SK-N-SH treated with all-trans-retinoic acid at 6 μM for 48 hours (cell line): ENCODE results near the gene UPK3A.

ENCODE experiments used
- ATAC-seq: fragments of 200-7000 bp; cut with Tn5 transposase; 3 replicates; pipeline ENCODE4 v1.9.1; 2020; ENCODE audit warnings: mild to moderate bottlenecking, moderate library complexity
- ARNTL ChIP-seq: fragments of 450-650 bp; formaldehyde crosslinking; IDR thresholded peaks from 2 replicates; pipeline ENCODE4 v1.5.0; 2020; ENCODE audit warnings: low read depth, mild to moderate bottlenecking, moderate library complexity, borderline replicate concordance
- BACH2 ChIP-seq: fragments of 250-450 bp; sonication (Bioruptor Pico); IDR thresholded peaks from 2 replicates; pipeline ENCODE4 v1.9.0; 2021; ENCODE audit warnings: mild to moderate bottlenecking, borderline replicate concordance
- CSDC2 ChIP-seq: fragments of 250-450 bp; sonication (Bioruptor Pico); IDR thresholded peaks from 2 replicates; pipeline ENCODE4 v1.5.0; 2020; ENCODE audit warnings: mild to moderate bottlenecking, moderate library complexity
- ESRRG ChIP-seq: fragments of 250-450 bp; sonication (Bioruptor Pico); IDR thresholded peaks from 2 replicates; pipeline ENCODE4 v1.6.1; 2021; ENCODE audit warnings: mild to moderate bottlenecking
- GLIS3 ChIP-seq: fragments of 250-450 bp; sonication (Bioruptor Pico); IDR thresholded peaks from 2 replicates; pipeline ENCODE4 v1.5.0; 2020; ENCODE audit warnings: mild to moderate bottlenecking, moderate library complexity
- OSR1 ChIP-seq: fragments of 250-450 bp; sonication (Bioruptor Pico); IDR thresholded peaks from 2 replicates; pipeline ENCODE4 v1.8.0; 2022; ENCODE audit warnings: moderate library complexity, mild to moderate bottlenecking, inconsistent platforms
- PATZ1 ChIP-seq: fragments of 250-450 bp; sonication (Bioruptor Pico); IDR thresholded peaks from 2 replicates; pipeline ENCODE4 v1.8.0; 2020; ENCODE audit warnings: mild to moderate bottlenecking, moderate library complexity, borderline replicate concordance
- POU6F1 ChIP-seq: fragments of 250-450 bp; sonication (Bioruptor Pico); IDR thresholded peaks from 2 replicates; pipeline ENCODE4 v1.8.0; 2021; ENCODE audit warnings: low read depth, mild to moderate bottlenecking, moderate library complexity, borderline replicate concordance
- PPARA ChIP-seq: fragments of 250-450 bp; sonication (Bioruptor Pico); IDR thresholded peaks from 2 replicates; pipeline ENCODE4 v1.5.0; 2020; ENCODE audit warnings: mild to moderate bottlenecking, borderline replicate concordance
- RARB ChIP-seq: fragments of 250-450 bp; sonication (Bioruptor Pico); IDR thresholded peaks from 2 replicates; pipeline ENCODE4 v1.8.0; 2021; ENCODE audit warnings: mild to moderate bottlenecking, moderate library complexity
- SNAI2 ChIP-seq: fragments of 250-450 bp; sonication (Bioruptor Pico); IDR thresholded peaks from 2 replicates; pipeline ENCODE4 v1.5.0; 2020; ENCODE audit warnings: mild to moderate bottlenecking, moderate library complexity
- TCF4 ChIP-seq: fragments of 250-450 bp; sonication (Bioruptor Pico); IDR thresholded peaks from 2 replicates; pipeline ENCODE4 v1.8.0; 2021; ENCODE audit warnings: mild to moderate bottlenecking, moderate library complexity, borderline replicate concordance
- TOX ChIP-seq: fragments of 250-450 bp; sonication (Bioruptor Pico); IDR thresholded peaks from 2 replicates; pipeline ENCODE4 v1.8.0; 2021; ENCODE audit warnings: mild to moderate bottlenecking, moderate library complexity, borderline replicate concordance
- ZC3H10 ChIP-seq: fragments of 250-450 bp; sonication (Bioruptor Pico); IDR thresholded peaks from 2 replicates; pipeline ENCODE4 v1.5.1; 2021; ENCODE audit warnings: mild to moderate bottlenecking, moderate library complexity
- ZFP3 ChIP-seq: fragments of 250-450 bp; sonication (Bioruptor Pico); IDR thresholded peaks from 2 replicates; pipeline ENCODE4 v1.5.0; 2020; ENCODE audit warnings: mild to moderate bottlenecking, moderate library complexity
- ZFP30 ChIP-seq: fragments of 450-650 bp; formaldehyde crosslinking; IDR thresholded peaks from 2 replicates; pipeline ENCODE4 v1.5.0; 2022; ENCODE audit warnings: mild to moderate bottlenecking, moderate library complexity
- ZNF565 ChIP-seq: fragments of 450-650 bp; formaldehyde crosslinking; conservative IDR thresholded peaks from 2 replicates; pipeline ENCODE4 v1.5.0; 2020; ENCODE audit warnings: low read depth, mild to moderate bottlenecking, moderate library complexity
- ZNF70 ChIP-seq: fragments of 450-650 bp; formaldehyde crosslinking; IDR thresholded peaks from 2 replicates; pipeline ENCODE4 v1.5.0; 2020; ENCODE audit warnings: mild to moderate bottlenecking, moderate library complexity
- ZNF8 ChIP-seq: fragments of 450-650 bp; formaldehyde crosslinking; IDR thresholded peaks from 2 replicates; pipeline ENCODE4 v1.5.0; 2020; ENCODE audit warnings: mild to moderate bottlenecking, moderate library complexity
- TF ChIP-seq, protein P1 (sequence below): fragments of 250-450 bp; sonication (Bioruptor Pico); IDR thresholded peaks from 2 replicates; pipeline ENCODE4 v1.5.0; 2020; ENCODE audit warnings: mild to moderate bottlenecking, moderate library complexity
- TF ChIP-seq, protein P2 (sequence below): fragments of 250-450 bp; sonication (Bioruptor Pico); IDR thresholded peaks from 2 replicates; pipeline ENCODE4 v1.5.1; 2021; ENCODE audit warnings: mild to moderate bottlenecking, moderate library complexity

The UPK3A gene

GRCh38 chr22:45303181-45303580, 18.4 kb downstream of the UPK3A start:
- TF ChIP-seq ZFP30 (no peak), ZNF565 (CRISPR knock-in tag) (no peak), TOX (CRISPR knock-in tag) (no peak), RARB (CRISPR knock-in tag) (no peak), PPARA (CRISPR knock-in tag) (no peak)
- TF ChIP-seq, all 23 proteins: peak for 0
- no peak for ATAC-seq

DNA sequence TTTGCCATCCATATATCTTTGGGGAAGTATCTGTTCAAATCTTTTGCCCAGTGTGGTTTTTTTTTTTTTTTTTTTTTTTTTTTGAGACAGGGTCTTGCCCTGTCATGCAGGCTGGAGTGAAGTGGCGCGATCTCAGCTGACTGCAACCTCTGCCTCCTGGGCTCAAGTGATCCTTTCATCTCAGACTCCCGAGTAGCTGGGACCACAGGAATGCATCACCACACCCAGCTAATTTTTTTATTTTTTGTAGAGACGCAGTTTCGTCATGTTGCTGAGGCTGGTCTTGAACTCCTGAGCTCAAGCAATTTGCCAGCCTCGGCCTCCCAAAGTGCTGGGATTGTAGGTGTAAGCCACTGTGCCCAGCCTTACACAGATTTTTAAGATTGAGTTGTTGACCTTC, 20.2 kb downstream of the UPK3A start:
- no peak for TF ChIP-seq ZFP30
- no peak for TF ChIP-seq ZFP3 (CRISPR knock-in tag)
- no peak for TF ChIP-seq TCF4 (CRISPR knock-in tag)
- TF ChIP-seq BACH2 (CRISPR knock-in tag) = no peak
- no peak for TF ChIP-seq POU6F1 (CRISPR knock-in tag)
- no peak for TF ChIP-seq RARB (CRISPR knock-in tag)
- TF ChIP-seq, protein P1, sequence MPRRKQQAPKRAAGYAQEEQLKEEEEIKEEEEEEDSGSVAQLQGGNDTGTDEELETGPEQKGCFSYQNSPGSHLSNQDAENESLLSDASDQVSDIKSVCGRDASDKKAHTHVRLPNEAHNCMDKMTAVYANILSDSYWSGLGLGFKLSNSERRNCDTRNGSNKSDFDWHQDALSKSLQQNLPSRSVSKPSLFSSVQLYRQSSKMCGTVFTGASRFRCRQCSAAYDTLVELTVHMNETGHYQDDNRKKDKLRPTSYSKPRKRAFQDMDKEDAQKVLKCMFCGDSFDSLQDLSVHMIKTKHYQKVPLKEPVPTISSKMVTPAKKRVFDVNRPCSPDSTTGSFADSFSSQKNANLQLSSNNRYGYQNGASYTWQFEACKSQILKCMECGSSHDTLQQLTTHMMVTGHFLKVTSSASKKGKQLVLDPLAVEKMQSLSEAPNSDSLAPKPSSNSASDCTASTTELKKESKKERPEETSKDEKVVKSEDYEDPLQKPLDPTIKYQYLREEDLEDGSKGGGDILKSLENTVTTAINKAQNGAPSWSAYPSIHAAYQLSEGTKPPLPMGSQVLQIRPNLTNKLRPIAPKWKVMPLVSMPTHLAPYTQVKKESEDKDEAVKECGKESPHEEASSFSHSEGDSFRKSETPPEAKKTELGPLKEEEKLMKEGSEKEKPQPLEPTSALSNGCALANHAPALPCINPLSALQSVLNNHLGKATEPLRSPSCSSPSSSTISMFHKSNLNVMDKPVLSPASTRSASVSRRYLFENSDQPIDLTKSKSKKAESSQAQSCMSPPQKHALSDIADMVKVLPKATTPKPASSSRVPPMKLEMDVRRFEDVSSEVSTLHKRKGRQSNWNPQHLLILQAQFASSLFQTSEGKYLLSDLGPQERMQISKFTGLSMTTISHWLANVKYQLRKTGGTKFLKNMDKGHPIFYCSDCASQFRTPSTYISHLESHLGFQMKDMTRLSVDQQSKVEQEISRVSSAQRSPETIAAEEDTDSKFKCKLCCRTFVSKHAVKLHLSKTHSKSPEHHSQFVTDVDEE = no peak
- no peak for TF ChIP-seq ARNTL (CRISPR knock-in tag)
- no peak for TF ChIP-seq ESRRG
- no peak for TF ChIP-seq CSDC2 (CRISPR knock-in tag)
- TF ChIP-seq TOX (CRISPR knock-in tag) = no peak
- TF ChIP-seq SNAI2 (CRISPR knock-in tag) = no peak
- TF ChIP-seq ZNF8 (CRISPR knock-in tag) = no peak
- TF ChIP-seq ZNF565 (CRISPR knock-in tag) = no peak
- no peak for TF ChIP-seq PPARA (CRISPR knock-in tag)
- TF ChIP-seq OSR1 (CRISPR knock-in tag) = no peak
- TF ChIP-seq, protein P2, sequence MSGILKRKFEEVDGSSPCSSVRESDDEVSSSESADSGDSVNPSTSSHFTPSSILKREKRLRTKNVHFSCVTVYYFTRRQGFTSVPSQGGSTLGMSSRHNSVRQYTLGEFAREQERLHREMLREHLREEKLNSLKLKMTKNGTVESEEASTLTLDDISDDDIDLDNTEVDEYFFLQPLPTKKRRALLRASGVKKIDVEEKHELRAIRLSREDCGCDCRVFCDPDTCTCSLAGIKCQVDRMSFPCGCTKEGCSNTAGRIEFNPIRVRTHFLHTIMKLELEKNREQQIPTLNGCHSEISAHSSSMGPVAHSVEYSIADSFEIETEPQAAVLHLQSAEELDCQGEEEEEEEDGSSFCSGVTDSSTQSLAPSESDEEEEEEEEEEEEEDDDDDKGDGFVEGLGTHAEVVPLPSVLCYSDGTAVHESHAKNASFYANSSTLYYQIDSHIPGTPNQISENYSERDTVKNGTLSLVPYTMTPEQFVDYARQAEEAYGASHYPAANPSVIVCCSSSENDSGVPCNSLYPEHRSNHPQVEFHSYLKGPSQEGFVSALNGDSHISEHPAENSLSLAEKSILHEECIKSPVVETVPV (CRISPR knock-in tag) = no peak
- TF ChIP-seq, all 23 proteins: peak for 0
- ATAC-seq = no peak

DNA sequence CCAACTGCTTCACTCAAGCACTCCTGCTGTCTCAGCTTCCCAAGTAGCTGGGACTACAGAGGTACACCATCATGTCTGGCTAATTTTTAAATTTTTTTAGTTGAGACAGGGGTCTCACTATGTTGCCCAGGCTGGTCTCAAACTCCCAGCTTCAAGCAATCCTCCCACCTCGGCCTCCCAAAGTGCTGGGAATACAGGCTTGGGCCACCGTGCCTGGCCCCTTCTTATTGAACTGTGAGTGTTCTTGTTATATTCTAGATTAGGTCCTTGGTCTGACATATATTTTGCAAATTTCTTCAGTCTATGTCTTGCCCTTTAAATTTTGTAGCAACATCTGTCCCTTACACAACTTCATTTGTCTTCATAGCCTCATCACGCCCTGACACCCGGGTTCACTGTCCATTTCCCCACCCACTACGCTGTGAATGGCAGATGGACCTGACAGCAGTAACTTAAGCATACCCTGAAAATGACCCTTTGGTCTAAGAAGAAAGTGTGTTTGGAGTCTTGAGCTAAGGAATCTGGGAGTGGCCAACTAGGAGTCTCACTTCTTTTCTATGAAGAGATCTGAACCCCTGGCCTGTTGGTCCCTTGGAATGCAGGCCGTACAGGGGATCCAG, 20.8 kb downstream of the UPK3A start:
- no peak for TF ChIP-seq TCF4 (CRISPR knock-in tag)
- no peak for TF ChIP-seq SNAI2 (CRISPR knock-in tag)
- no peak for TF ChIP-seq ZC3H10 (CRISPR knock-in tag)
- TF ChIP-seq ZNF8 (CRISPR knock-in tag) = no peak
- no peak for TF ChIP-seq GLIS3
- no peak for TF ChIP-seq ARNTL (CRISPR knock-in tag)
- no peak for TF ChIP-seq OSR1 (CRISPR knock-in tag)
- TF ChIP-seq RARB (CRISPR knock-in tag) = no peak
- TF ChIP-seq TOX (CRISPR knock-in tag) = no peak
- no peak for TF ChIP-seq PATZ1 (CRISPR knock-in tag)
- TF ChIP-seq CSDC2 (CRISPR knock-in tag) = no peak
- ATAC-seq = no peak

DNA sequence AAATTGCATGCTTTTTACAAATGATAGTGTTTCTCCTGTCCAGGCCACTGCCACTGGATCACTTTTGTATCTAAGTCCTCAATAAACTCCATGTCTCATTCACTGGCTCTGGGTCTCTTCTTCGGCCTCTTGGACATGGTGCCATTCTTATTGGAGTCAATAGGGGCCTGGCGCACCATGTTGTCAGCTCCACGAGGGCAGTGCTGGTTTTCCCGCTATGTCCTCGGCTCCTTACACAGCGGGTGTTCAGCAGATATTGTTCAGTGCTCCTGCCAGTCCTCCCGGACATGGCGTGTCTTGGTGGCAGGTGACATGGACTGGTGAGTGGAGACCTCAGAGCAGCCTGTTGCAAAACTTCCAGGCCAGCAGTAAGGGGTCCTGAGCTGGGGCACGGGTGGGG, 21.4 kb downstream of the UPK3A start:
- ATAC-seq = no peak
- TF ChIP-seq ZNF70 (CRISPR knock-in tag) (no peak), PATZ1 (CRISPR knock-in tag) (no peak), ARNTL (CRISPR knock-in tag) (no peak), ZFP30 (no peak), PPARA (CRISPR knock-in tag) (no peak)
- TF ChIP-seq, protein P2 (CRISPR knock-in tag) = no peak
